ENCODE measurements around the gene DISP1. TPM values are rescaled to one million over a fixed set of nuclear protein-coding genes. Genes with fewer than 3 reads are reported as not detected.

DISP1 gene
- 1.3 to 2.8 TPM (median 1.8 TPM) in 5 replicates for total RNA-seq (2022; extraction: Qiagen RNA extraction; ENCODE audit: low read depth)

GRCh38 chr1:222814536-222815439 lies at the start of gene DISP1:
Gene DISP1 (plus strand): TSS chr1:222815039. CDS start chr1:222942824, 127,785 bp downstream.

Other genes starting within 250 kb of the DISP1 start
- gene TAF1A, start 225.1 kb upstream of the DISP1 start, total RNA-seq (2022; extraction: Qiagen RNA extraction; ENCODE audit: low read depth): 6.7 to 11.6 TPM (median 9.6 TPM) in 5 replicates
- 16.4 to 21.5 TPM (median 20.7 TPM) in 5 replicates for gene MIA3, start 196.9 kb upstream of the DISP1 start, total RNA-seq (2022; extraction: Qiagen RNA extraction; ENCODE audit: low read depth)
- gene AIDA, start 102.5 kb upstream of the DISP1 start, total RNA-seq (2022; extraction: Qiagen RNA extraction; ENCODE audit: low read depth): 43.6 to 90.9 TPM (median 67.7 TPM) in 5 replicates
- 14.3 to 32.7 TPM (median 20.0 TPM) in 5 replicates for gene BROX, start 102.5 kb upstream of the DISP1 start, total RNA-seq (2022; extraction: Qiagen RNA extraction; ENCODE audit: low read depth)
- not detected in 5 replicates for gene FAM177B, start 77.8 kb upstream of the DISP1 start, total RNA-seq (2022; extraction: Qiagen RNA extraction; ENCODE audit: low read depth)

Measured in A549 treated with ZK216348 at 1 μM for 4 hours (cell line).